Liver (tissue), 3 donors: ENCODE measurements around the gene STIM1.

ENCODE experiments used
- CTCF ChIP-seq: fragments of 150-350 bp; IDR thresholded peaks from 2 replicates; pipeline ENCODE4 v1.5.1; 2017; ENCODE audit warnings: improper control_type of control experiment, low read depth, low read length; ENCODE audit not compliant: missing input control
- EGR1 ChIP-seq, 2 donors: IDR thresholded peaks; 2 replicates each; pipeline ENCODE4 v1.6.1; 2016 to 2018; ENCODE audit warnings: antibody characterized with exemption in 2 of 2, low read depth in 2 of 2
- FOXA1 ChIP-seq: IDR thresholded peaks from 2 replicates; pipeline ENCODE4 v1.6.1; 2016; ENCODE audit warnings: antibody characterized with exemption
- FOXA2 ChIP-seq: IDR thresholded peaks from 2 replicates; pipeline ENCODE4 v1.6.1; 2016; ENCODE audit warnings: antibody characterized with exemption
- GABPA ChIP-seq, 2 donors: IDR thresholded peaks in 1 of 2; conservative IDR thresholded peaks in 1 of 2; 2 replicates each; pipeline ENCODE4 v1.6.1; 2016; ENCODE audit warnings: antibody characterized with exemption in 2 of 2, mild to moderate bottlenecking in 1 of 2, moderate library complexity in 1 of 2
- JUND ChIP-seq, 2 donors: IDR thresholded peaks; 2 replicates each; pipeline ENCODE4 v1.6.1; 2016; ENCODE audit warnings: antibody characterized with exemption in 2 of 2
- MAX ChIP-seq: IDR thresholded peaks from 2 replicates; pipeline ENCODE4 v1.6.1; 2016; ENCODE audit warnings: antibody characterized with exemption
- NR2F2 ChIP-seq: IDR thresholded peaks from 2 replicates; pipeline ENCODE4 v1.6.1; 2016; ENCODE audit warnings: antibody characterized with exemption
- RAD21 ChIP-seq, 2 donors: IDR thresholded peaks; 2 replicates each; pipeline ENCODE4 v1.6.1; 2016; ENCODE audit warnings: antibody characterized with exemption in 2 of 2, mild to moderate bottlenecking in 2 of 2
- REST ChIP-seq: IDR thresholded peaks from 2 replicates; pipeline ENCODE4 v1.6.1; 2016; ENCODE audit warnings: antibody characterized with exemption, mild to moderate bottlenecking
- RXRA ChIP-seq, 2 donors: IDR thresholded peaks; 2 replicates each; pipeline ENCODE4 v1.6.1; 2017 to 2018; ENCODE audit warnings: antibody characterized with exemption in 2 of 2, mild to moderate bottlenecking in 1 of 2
- SP1 ChIP-seq: IDR thresholded peaks from 2 replicates; pipeline ENCODE4 v1.6.1; 2018; ENCODE audit warnings: antibody characterized with exemption, mild to moderate bottlenecking
- TAF1 ChIP-seq: conservative IDR thresholded peaks from 2 replicates; pipeline ENCODE4 v1.6.1; 2016; ENCODE audit warnings: antibody characterized with exemption, mild to moderate bottlenecking
- TF ChIP-seq, protein P1 (sequence below): IDR thresholded peaks from 2 replicates; pipeline ENCODE4 v1.6.1; 2016; ENCODE audit warnings: antibody characterized with exemption
- donor health status: healthy.
- donor health status: healthy.

GRCh38 chr11:3816673-3817072 is 38.8 kb upstream of the STIM1 start:
- TF ChIP-seq GABPA (IDR thresholded peaks at IDR 0.05 in 1 of 2, conservative IDR thresholded peaks at IDR 0.05 in 1 of 2) (no peak), CTCF (no peak), EGR1 (IDR thresholded peaks at IDR 0.05; ENCODE audit: low read depth in 2 of 2) (no peak), SP1 (no peak), FOXA1 (no peak), JUND (IDR thresholded peaks at IDR 0.05) (no peak), REST (no peak), FOXA2 (no peak), RAD21 (IDR thresholded peaks at IDR 0.05) (no peak), MAX (no peak), TAF1 (no peak), RXRA (IDR thresholded peaks at IDR 0.05) (no peak), NR2F2 (no peak)
- TF ChIP-seq, protein P1, sequence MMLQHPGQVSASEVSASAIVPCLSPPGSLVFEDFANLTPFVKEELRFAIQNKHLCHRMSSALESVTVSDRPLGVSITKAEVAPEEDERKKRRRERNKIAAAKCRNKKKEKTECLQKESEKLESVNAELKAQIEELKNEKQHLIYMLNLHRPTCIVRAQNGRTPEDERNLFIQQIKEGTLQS = no peak
